Stimulated activated CD8-positive, alpha-beta memory T cell treated with anti-CD3 and anti-CD28 coated beads, Interleukin-4, amount 100 ng/mL, for 1 hour (primary cell): ENCODE results near the gene ANKEF1.

Experiments used
- DNase-seq, 2 donors: peaks; one replicate each; pipeline ENCODE4 v3.0.0-alpha.2; 2020; ENCODE audit warnings: low read depth in 2 of 2, low spot score in 1 of 2

The ANKEF1 gene

DNA sequence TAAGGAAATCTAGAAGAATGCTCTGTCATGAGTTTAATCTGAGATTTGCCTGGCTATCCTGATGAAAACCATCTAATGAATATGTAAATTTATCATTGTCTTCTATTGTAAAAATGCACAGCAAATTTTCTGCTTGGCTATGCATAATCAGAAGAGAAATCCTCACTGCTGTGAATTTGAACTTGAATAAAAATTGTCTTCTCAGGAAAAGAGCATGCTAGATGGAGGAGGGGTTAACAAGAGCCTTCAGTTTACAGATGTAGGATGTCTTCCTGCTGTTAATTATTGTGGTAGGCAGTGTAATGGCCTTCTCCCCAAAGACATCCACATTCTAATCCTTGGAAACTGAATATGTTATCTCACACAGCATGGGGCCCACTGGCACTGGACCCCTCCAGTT is 45.8 kb downstream of the ANKEF1 start:
- DNase-seq, result no peak

DNA sequence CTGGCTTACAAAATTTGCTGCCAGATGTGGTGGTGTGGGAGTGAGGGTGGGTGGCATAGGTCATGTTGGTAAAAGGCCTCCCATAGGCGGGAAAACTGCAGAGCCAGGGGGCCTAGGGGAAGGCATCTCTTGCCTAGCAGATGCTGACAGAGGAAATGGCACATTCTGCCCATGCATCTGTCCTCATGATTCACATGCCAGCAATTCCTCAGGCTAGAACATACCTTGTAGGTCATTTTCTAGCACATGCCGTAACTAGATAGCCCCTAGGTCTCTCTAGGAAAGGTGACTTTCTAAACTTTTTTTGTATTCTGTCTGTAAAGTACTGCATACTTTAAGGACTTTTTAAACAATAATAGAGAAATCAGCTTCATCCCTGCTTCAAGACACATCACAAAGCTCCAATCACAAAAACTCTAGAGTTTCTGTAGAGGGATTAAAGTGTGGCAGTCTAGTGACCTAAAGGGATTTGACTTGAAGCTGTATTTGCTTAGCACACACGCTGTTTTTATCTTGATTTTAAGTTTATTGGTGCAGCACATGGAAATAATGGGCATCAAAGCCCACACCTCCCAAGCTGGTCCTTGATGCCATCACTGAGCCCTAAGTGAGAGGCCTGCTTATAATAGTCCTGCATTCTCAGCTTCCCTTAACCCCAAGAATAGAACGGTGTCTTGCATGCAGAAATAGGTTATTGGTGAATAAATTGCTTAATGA is 55.2 kb downstream of the ANKEF1 start:
- no peak for DNase-seq

DNA sequence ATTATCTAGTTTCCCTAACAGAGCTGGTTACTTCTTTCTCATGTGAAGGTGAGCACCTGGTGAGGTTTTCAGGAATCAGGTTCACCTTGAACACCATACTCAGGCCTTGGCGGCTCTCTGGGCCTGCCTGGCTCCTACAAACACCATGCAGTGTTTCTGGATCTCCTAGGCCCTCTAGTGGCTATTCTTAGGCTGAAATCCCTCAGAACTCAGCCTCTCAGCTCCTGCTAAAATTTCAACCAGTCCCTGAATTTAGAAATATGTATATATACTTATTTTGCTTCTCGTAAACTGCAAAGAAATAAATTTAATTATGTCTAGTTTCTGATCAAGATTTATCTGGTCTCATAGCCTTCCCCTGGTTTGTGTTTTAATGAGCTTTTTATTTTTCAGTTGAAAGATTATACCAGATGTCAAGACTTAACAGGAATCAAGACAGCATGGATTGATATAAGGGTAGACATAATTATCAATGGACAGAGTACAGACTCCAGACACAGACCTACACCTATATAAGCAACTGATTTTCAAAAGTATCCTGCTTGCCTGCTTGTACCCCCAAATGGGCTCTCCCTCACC is 55.9 kb downstream of the ANKEF1 start:
- DNase-seq, result no peak

DNA sequence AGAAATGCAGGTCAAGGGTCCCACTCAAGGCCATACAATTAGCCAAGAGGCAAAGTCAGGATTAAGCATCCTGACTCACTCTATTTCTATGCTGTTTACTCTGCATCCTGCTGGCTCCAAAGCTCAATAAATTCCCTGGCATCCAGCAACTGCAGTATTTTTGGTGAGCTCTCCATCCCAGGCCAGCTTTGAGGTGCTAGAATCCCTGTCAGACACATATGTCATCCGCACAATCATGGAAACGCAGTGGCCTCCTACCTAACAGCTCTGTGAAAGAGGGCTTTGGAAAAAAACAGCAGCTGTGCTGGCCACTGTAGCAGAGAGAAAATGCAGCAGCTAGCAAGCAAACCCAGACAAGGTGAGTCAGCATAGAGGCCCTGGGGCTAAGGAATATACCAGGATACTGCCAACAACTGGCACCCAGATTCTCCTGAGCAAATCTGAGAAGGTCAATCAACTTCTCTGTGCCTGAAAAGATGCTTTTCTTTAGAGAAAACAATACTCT is 58.4 kb downstream of the ANKEF1 start:
- no peak for DNase-seq

DNA sequence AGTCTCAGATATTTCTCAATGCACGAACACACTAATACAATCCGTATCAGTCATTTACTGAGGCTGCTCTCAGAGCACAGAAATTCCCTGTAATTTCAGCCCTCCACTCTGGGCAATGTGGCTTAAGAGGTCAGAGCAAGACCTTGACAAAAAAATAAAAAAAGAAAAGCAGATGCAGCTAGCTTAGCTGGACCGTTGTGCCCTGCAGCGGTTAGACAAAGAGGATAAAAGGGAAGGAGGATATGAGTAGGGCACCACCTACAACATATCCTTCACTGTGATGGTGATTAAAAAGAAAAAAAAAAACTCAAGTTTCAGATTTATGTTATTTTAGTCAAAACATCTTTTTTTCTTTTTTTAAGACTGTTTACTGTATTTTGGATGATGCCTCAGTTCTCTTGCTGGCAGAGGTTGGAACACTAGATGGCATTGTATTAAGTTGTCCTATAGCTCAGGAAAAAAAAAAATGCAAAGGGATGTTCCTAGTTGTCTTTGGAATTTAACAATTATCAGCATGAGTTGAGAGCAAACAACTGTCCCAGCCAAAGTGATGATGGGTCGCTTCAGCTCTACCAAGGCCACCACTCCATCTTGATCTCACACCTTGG is 59.9 kb downstream of the ANKEF1 start:
- no peak for DNase-seq

DNA sequence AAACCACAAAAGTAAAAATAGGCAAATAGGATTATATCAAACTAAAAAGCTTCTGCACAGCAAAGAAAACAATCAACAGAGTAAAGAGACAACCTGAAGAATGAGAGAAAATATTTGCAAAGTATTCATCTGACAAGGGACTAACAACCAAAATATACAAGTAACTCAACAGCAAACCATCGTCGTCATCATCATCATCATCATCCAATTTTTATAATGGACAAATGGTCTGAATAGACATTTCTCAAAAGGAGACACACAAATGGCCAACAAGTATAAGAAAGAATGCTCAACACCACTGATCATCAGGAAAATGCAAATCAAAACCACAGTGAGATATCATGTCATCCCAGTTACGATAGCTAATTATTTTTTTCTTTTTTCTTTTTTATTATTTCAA is 62.0 kb downstream of the ANKEF1 start:
- DNase-seq, result no peak

DNA sequence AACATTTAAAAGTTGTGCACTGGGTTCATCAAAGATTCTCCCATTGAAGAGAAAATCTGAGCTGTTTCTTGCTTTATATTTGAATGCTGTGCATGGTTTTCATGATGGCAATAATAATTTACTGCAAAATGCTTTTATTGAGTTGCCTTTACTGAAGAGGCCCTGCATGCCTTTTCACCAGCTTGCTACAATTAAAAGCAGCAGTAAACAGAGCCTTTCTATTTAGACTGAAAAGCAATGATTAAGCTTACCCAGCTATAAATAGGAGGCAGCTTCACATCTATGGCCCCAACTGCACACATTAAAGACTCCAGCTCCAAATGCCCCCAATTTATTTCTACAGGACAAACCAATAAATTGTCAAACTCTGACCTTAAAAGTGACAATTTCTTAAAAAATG is 70.3 kb downstream of the ANKEF1 start:
- DNase-seq, result no peak
